HepG2 (cell line): ENCODE measurements around the gene C14orf132. TPM values are rescaled to one million over a fixed set of nuclear protein-coding genes. Genes with fewer than 3 reads are reported as not detected.

Experiments
- ATAC-seq: fragments of 200-7000 bp; cut with Tn5 transposase; 3 replicates; pipeline ENCODE4 v1.9.1; 2020; ENCODE audit warnings: mild to moderate bottlenecking, moderate library complexity
- BruUV-seq: library from RNA; stranded (reverse); fragments of 400-500 nt; replicated peaks from 2 replicates; lab custom pipeline; 2021; lab: Mats Ljungman, UMichigan
- CTCF ChIA-PET: fragments of 300-600 bp; formaldehyde crosslinking; extraction: SDS; loops from one replicate; lab custom pipeline; 2021; ENCODE audit warnings: low total read pairs, inconsistent platforms, low intra/inter-chr PET ratio; lab: Yijun Ruan, JAX
- POLR2A ChIA-PET: fragments of 350-600 bp; sonication (Branson Sonifier 250); formaldehyde crosslinking; loops from one replicate; lab custom pipeline; 2020; ENCODE audit warnings: antibody characterized with exemption, inconsistent platforms; lab: Yijun Ruan, JAX
- DNase-seq: peaks from one replicate; pipeline ENCODE4 v3.0.0-alpha.2; 2015; ENCODE audit warnings: low spot score
- FAIRE-seq: peaks from 3 replicates; lab custom pipeline; 2011; peaks lifted over from hg19 to GRCh38; lab: Jason Lieb, UNC
- H2AFZ ChIP-seq: one replicate; pipeline ENCODE4 v1.6.1; 2011; ENCODE audit warnings: low read length, inconsistent platforms
- H3K27ac ChIP-seq: fragments of 300-600 bp; 3 replicates; pipeline ENCODE4 v1.8.0; 2011; ENCODE audit warnings: mixed run types, mild to moderate bottlenecking, mixed read lengths, low read length, inconsistent platforms; ENCODE audit not compliant: insufficient read depth; ENCODE audit errors: extremely low read length
- H3K27me3 ChIP-seq, 2 experiments: fragments of 200-600 bp in 1 of 2; 2 replicates in 1 of 2; 3 replicates in 1 of 2; pipeline versions ENCODE4 v1.6.0 to v1.8.0; 2011; ENCODE audit warnings: low read length in 2 of 2, mild to moderate bottlenecking in 2 of 2, moderate library complexity in 2 of 2, inconsistent platforms in 1 of 2; ENCODE audit not compliant: insufficient read depth in 2 of 2, control insufficient read depth in 1 of 2
- H3K36me3 ChIP-seq, 2 experiments: fragments of 200-600 bp in 1 of 2; replicated peaks in 1 of 2; 2 replicates in 1 of 2; 3 replicates in 1 of 2; pipeline versions ENCODE4 v1.5.1 to v1.8.0; 2011; ENCODE audit warnings: low read length in 2 of 2, inconsistent platforms in 1 of 2; ENCODE audit not compliant: insufficient read depth in 2 of 2, control insufficient read depth in 1 of 2
- H3K4me1 ChIP-seq: 2 replicates; pipeline ENCODE4 v1.5.1; 2012; ENCODE audit warnings: low read length, inconsistent platforms; ENCODE audit not compliant: insufficient read depth
- H3K4me2 ChIP-seq: 2 replicates; pipeline ENCODE4 v1.6.0; 2011; ENCODE audit warnings: low read depth, low read length, inconsistent platforms
- H3K4me3 ChIP-seq, 3 experiments: fragments of 200-600 bp in 1 of 3; sonication (generic), shearing (Covaris generic) in 1 of 3; replicated peaks in 1 of 3; 2 replicates each; pipeline ENCODE4 v1.5.1; 2011 to 2016; ENCODE audit warnings: low read length in 3 of 3, inconsistent platforms in 2 of 3, low read depth in 2 of 3, mild to moderate bottlenecking in 2 of 3, control low read depth in 1 of 3, mixed read lengths in 1 of 3; ENCODE audit not compliant: insufficient read depth in 1 of 3
- H3K79me2 ChIP-seq: one replicate; pipeline ENCODE4 v1.6.1; 2011; ENCODE audit warnings: low read length, inconsistent platforms; ENCODE audit not compliant: insufficient read depth
- H3K9ac ChIP-seq: 2 replicates; pipeline ENCODE4 v1.6.0; 2011; ENCODE audit warnings: mild to moderate bottlenecking, low read depth, low read length, inconsistent platforms; ENCODE audit not compliant: insufficient read depth
- H3K9me3 ChIP-seq: 2 replicates; pipeline ENCODE4 v1.5.1; 2012; ENCODE audit warnings: mild to moderate bottlenecking, low read length
- H4K20me1 ChIP-seq: 2 replicates; pipeline ENCODE4 v1.6.0; 2011; ENCODE audit warnings: inconsistent platforms, mild to moderate bottlenecking, low read length, moderate library complexity; ENCODE audit not compliant: insufficient read depth
- HOXA5 ChIP-seq: sonication (generic); formaldehyde crosslinking; IDR thresholded peaks from 2 replicates; pipeline ENCODE4 v1.4.0; 2020; ENCODE audit warnings: missing genetic modification reagents
- MTA1 ChIP-seq: sonication (generic); formaldehyde crosslinking; IDR thresholded peaks from 2 replicates; pipeline ENCODE4 v1.4.0; 2020; ENCODE audit warnings: missing genetic modification reagents, mild to moderate bottlenecking, borderline replicate concordance
- MZF1 ChIP-seq: sonication (generic); formaldehyde crosslinking; IDR thresholded peaks from 2 replicates; pipeline ENCODE4 v1.8.1; 2023; ENCODE audit warnings: mild to moderate bottlenecking, missing genetic modification reagents, borderline replicate concordance
- POLR2G ChIP-seq: fragments of 200-400 bp; formaldehyde crosslinking; IDR thresholded peaks from 2 replicates; pipeline ENCODE4 v1.6.1; 2018; ENCODE audit warnings: mild to moderate bottlenecking, low read depth, low read length, moderate library complexity
- ZBTB42 ChIP-seq: sonication (generic); formaldehyde crosslinking; IDR thresholded peaks from 2 replicates; pipeline ENCODE4 v1.5.0; 2020; ENCODE audit warnings: mild to moderate bottlenecking, missing genetic modification reagents
- ZNF251 ChIP-seq: sonication (generic); formaldehyde crosslinking; IDR thresholded peaks from 2 replicates; pipeline ENCODE4 v1.9.0; 2021; ENCODE audit warnings: mild to moderate bottlenecking, missing genetic modification reagents
- ZNF354B ChIP-seq: sonication (generic); formaldehyde crosslinking; IDR thresholded peaks from 2 replicates; pipeline ENCODE4 v1.8.0; 2022; ENCODE audit warnings: mild to moderate bottlenecking, missing genetic modification reagents
- ZNF570 ChIP-seq: sonication (generic); formaldehyde crosslinking; IDR thresholded peaks from 2 replicates; pipeline ENCODE4 v1.4.0; 2020; ENCODE audit warnings: mild to moderate bottlenecking, missing genetic modification reagents, borderline replicate concordance
- ZNF775 ChIP-seq: sonication (generic); formaldehyde crosslinking; IDR thresholded peaks from 2 replicates; pipeline ENCODE4 v1.4.0; 2020; ENCODE audit warnings: missing genetic modification reagents, mild to moderate bottlenecking, moderate library complexity, borderline replicate concordance
- ZSCAN22 ChIP-seq: sonication (generic); formaldehyde crosslinking; IDR thresholded peaks from 2 replicates; pipeline ENCODE4 v1.4.0; 2020; ENCODE audit warnings: mild to moderate bottlenecking, missing genetic modification reagents
- WGBS: methylation state at CpG from one replicate; pipeline ENCODE4 v1.1.6; 2017; ENCODE audit warnings: low lambda C conversion rate; 5-methylcytosine and 5-hydroxymethylcytosine counted together
- in situ Hi-C: cut with HindIII; loops from 2 replicates; pipeline ENCODE4 v1.10.0; 2017; ENCODE audit warnings: low pct_unique_long_range_greater_than_20kb; ENCODE audit not compliant: extremely low pct_ligation_motif_present
- intact Hi-C: fragments of 100-400 bp; cut with micrococcal nuclease; formaldehyde crosslinking; loops from one replicate; pipeline ENCODE4 v1.10.0; 2022; ENCODE audit not compliant: unreplicated experiment
- polyA plus RNA-seq, 8 experiments: library from polyadenylated mRNA; depleted of rRNA in 3 of 8; stranded (reverse) in 7 of 8; unstranded in 1 of 8; fragments of >200 nt; fragmentation: Illumina TruSeq in 4 of 8; extraction: Trizol in 4 of 8; gene quantifications; 2 replicates each; pipeline versions ENCODE4 v1.2.1 to v1.2.3, GENCODE V29; 2011 to 2016; ENCODE audit warnings: low read depth in 4 of 8, missing spikeins in 1 of 8, mixed read lengths in 1 of 8; ENCODE audit not compliant: insufficient read depth in 1 of 8
- total RNA-seq, 5 experiments: library from RNA; depleted of rRNA; stranded (reverse); fragments of >200 nt; fragmentation: Illumina TruSeq; extraction: Trizol; gene quantifications; 2 replicates each; pipeline ENCODE4 v1.2.3, GENCODE V29; 2016; ENCODE audit warnings: low read depth in 1 of 5
- TF ChIP-seq, protein P1 (sequence below): IDR thresholded peaks from 2 replicates; pipeline ENCODE4 v1.6.1; 2016; ENCODE audit warnings: mild to moderate bottlenecking
- TF ChIP-seq, protein P2 (sequence below): IDR thresholded peaks from 2 replicates; pipeline ENCODE4 v1.4.0; 2020; ENCODE audit warnings: mild to moderate bottlenecking, missing genetic modification reagents
- TF ChIP-seq, protein P3 (sequence below): IDR thresholded peaks from 2 replicates; pipeline ENCODE4 v1.6.1; 2016; ENCODE audit warnings: missing compliant biosample characterization, missing genetic modification reagents, borderline replicate concordance
- TF ChIP-seq, protein P4 (sequence below): sonication (generic); formaldehyde crosslinking; IDR thresholded peaks from 2 replicates; pipeline ENCODE4 v1.4.0; 2020; ENCODE audit warnings: missing genetic modification reagents

C14orf132 gene
- total and polyA plus RNA-seq, 2 of the 13 experiments (the other 11 are each of a cell fraction or from before 2014, with no cell fraction given): 0.13 to 0.15 TPM

DNA sequence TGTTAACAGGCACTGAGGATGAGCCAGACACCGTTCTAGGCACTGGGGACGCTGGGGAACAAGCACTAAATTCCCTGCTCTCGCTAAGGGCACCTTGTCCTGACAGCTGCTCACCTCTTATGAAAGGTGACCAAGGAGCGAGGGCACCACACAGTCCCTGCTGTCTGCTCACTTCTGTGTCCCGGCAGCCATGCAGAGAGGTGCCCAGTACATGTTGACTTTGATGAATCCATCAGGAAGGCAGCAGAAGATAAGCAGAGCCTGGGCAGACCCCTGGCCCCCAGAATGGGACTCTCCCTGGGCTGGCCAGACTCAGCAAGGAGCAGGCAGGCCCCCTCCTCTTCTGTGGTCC is 14.1 kb downstream of the C14orf132 start:
- DNase-seq: no peak
- no peak for TF ChIP-seq POLR2G
- TF ChIP-seq ZNF775 (CRISPR knock-in tag): no peak
- TF ChIP-seq MTA1: no peak
- TF ChIP-seq ZNF354B: no peak
- TF ChIP-seq, protein P1, sequence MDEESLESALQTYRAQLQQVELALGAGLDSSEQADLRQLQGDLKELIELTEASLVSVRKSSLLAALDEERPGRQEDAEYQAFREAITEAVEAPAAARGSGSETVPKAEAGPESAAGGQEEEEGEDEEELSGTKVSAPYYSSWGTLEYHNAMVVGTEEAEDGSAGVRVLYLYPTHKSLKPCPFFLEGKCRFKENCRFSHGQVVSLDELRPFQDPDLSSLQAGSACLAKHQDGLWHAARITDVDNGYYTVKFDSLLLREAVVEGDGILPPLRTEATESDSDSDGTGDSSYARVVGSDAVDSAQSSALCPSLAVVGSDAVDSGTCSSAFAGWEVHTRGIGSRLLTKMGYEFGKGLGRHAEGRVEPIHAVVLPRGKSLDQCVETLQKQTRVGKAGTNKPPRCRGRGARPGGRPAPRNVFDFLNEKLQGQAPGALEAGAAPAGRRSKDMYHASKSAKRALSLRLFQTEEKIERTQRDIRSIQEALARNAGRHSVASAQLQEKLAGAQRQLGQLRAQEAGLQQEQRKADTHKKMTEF (CRISPR knock-in tag): no peak
- no peak for TF ChIP-seq HOXA5 (CRISPR knock-in tag)
- TF ChIP-seq ZSCAN22 (CRISPR knock-in tag): no peak
- TF ChIP-seq ZNF251 (CRISPR knock-in tag): no peak
- TF ChIP-seq, protein P2, sequence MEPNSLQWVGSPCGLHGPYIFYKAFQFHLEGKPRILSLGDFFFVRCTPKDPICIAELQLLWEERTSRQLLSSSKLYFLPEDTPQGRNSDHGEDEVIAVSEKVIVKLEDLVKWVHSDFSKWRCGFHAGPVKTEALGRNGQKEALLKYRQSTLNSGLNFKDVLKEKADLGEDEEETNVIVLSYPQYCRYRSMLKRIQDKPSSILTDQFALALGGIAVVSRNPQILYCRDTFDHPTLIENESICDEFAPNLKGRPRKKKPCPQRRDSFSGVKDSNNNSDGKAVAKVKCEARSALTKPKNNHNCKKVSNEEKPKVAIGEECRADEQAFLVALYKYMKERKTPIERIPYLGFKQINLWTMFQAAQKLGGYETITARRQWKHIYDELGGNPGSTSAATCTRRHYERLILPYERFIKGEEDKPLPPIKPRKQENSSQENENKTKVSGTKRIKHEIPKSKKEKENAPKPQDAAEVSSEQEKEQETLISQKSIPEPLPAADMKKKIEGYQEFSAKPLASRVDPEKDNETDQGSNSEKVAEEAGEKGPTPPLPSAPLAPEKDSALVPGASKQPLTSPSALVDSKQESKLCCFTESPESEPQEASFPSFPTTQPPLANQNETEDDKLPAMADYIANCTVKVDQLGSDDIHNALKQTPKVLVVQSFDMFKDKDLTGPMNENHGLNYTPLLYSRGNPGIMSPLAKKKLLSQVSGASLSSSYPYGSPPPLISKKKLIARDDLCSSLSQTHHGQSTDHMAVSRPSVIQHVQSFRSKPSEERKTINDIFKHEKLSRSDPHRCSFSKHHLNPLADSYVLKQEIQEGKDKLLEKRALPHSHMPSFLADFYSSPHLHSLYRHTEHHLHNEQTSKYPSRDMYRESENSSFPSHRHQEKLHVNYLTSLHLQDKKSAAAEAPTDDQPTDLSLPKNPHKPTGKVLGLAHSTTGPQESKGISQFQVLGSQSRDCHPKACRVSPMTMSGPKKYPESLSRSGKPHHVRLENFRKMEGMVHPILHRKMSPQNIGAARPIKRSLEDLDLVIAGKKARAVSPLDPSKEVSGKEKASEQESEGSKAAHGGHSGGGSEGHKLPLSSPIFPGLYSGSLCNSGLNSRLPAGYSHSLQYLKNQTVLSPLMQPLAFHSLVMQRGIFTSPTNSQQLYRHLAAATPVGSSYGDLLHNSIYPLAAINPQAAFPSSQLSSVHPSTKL (CRISPR knock-in tag): no peak
- TF ChIP-seq, protein P3, sequence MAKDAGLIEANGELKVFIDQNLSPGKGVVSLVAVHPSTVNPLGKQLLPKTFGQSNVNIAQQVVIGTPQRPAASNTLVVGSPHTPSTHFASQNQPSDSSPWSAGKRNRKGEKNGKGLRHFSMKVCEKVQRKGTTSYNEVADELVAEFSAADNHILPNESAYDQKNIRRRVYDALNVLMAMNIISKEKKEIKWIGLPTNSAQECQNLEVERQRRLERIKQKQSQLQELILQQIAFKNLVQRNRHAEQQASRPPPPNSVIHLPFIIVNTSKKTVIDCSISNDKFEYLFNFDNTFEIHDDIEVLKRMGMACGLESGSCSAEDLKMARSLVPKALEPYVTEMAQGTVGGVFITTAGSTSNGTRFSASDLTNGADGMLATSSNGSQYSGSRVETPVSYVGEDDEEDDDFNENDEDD (CRISPR knock-in tag): no peak
- TF ChIP-seq MZF1 (CRISPR knock-in tag): no peak
- no peak for TF ChIP-seq ZBTB42 (CRISPR knock-in tag)
- TF ChIP-seq ZNF570: no peak
- TF ChIP-seq, protein P4, sequence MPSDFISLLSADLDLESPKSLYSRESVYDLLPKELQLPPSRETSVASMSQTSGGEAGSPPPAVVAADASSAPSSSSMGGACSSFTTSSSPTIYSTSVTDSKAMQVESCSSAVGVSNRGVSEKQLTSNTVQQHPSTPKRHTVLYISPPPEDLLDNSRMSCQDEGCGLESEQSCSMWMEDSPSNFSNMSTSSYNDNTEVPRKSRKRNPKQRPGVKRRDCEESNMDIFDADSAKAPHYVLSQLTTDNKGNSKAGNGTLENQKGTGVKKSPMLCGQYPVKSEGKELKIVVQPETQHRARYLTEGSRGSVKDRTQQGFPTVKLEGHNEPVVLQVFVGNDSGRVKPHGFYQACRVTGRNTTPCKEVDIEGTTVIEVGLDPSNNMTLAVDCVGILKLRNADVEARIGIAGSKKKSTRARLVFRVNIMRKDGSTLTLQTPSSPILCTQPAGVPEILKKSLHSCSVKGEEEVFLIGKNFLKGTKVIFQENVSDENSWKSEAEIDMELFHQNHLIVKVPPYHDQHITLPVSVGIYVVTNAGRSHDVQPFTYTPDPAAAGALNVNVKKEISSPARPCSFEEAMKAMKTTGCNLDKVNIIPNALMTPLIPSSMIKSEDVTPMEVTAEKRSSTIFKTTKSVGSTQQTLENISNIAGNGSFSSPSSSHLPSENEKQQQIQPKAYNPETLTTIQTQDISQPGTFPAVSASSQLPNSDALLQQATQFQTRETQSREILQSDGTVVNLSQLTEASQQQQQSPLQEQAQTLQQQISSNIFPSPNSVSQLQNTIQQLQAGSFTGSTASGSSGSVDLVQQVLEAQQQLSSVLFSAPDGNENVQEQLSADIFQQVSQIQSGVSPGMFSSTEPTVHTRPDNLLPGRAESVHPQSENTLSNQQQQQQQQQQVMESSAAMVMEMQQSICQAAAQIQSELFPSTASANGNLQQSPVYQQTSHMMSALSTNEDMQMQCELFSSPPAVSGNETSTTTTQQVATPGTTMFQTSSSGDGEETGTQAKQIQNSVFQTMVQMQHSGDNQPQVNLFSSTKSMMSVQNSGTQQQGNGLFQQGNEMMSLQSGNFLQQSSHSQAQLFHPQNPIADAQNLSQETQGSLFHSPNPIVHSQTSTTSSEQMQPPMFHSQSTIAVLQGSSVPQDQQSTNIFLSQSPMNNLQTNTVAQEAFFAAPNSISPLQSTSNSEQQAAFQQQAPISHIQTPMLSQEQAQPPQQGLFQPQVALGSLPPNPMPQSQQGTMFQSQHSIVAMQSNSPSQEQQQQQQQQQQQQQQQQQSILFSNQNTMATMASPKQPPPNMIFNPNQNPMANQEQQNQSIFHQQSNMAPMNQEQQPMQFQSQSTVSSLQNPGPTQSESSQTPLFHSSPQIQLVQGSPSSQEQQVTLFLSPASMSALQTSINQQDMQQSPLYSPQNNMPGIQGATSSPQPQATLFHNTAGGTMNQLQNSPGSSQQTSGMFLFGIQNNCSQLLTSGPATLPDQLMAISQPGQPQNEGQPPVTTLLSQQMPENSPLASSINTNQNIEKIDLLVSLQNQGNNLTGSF (CRISPR knock-in tag): no peak

More for the DNA sequence above, 14.1 kb downstream of the C14orf132 start:
- no CpG with 5 or more reads among the region's 5 CpGs for WGBS
- ChIA-PET POLR2A (no interaction called here), CTCF (no interaction called here)
- Histone ChIP-seq H3K9ac (no peak overlapping the region), H3K79me2 (no peaks in the 10 kb centered on the region), H3K9me3 (no peaks in the 10 kb centered on the region), H3K4me1 (no peaks in the 10 kb centered on the region), H3K27me3 (peaks cover 0 to 7% of the 10 kb centered on the region in 2 experiments; a peak in 1 of 5 replicates), H3K27ac (no peak overlapping the region), H3K4me3 (no peak overlapping the region), H3K36me3 (no peaks in the 10 kb centered on the region), H4K20me1 (no peaks in the 10 kb centered on the region), H3K4me2 (no peak overlapping the region), H2AFZ (no peak overlapping the region)
- intact Hi-C loops (no loop called here), in situ Hi-C loops (no loop called here)
- ATAC-seq: no peak
- BruUV-seq: no TSS peak
- no peak for FAIRE-seq
